H9 (cell line): ENCODE data around the gene WNT8A. TPM values are rescaled to one million over a fixed set of nuclear protein-coding genes. Genes with fewer than 3 reads are reported as not detected.

ENCODE experiments used
- DNase-seq: peaks from one replicate; pipeline ENCODE4 v3.0.0-alpha.2; 2017
- H2AFZ ChIP-seq: one replicate; pipeline ENCODE4 v1.6.1; 2013; ENCODE audit warnings: mild to moderate bottlenecking, low read length, control low read depth, moderate library complexity
- H2AK5ac ChIP-seq: 2 replicates; pipeline ENCODE4 v1.6.1; 2013; ENCODE audit warnings: low read length, control low read depth, mixed read lengths; ENCODE audit not compliant: insufficient read length
- H2BK120ac ChIP-seq: one replicate; pipeline ENCODE4 v1.6.1; 2013; ENCODE audit warnings: low read depth, mild to moderate bottlenecking, low read length, control low read depth, inconsistent platforms; ENCODE audit not compliant: poor library complexity, severe bottlenecking
- H2BK12ac ChIP-seq: 2 replicates; pipeline ENCODE4 v1.6.1; 2013; ENCODE audit warnings: low read length, control low read depth, mixed read lengths, low read depth; ENCODE audit not compliant: insufficient read length
- H2BK15ac ChIP-seq: 2 replicates; pipeline ENCODE4 v1.6.1; 2013; ENCODE audit warnings: low read depth, low read length, control low read depth
- H2BK20ac ChIP-seq: one replicate; pipeline ENCODE4 v1.6.1; 2013; ENCODE audit warnings: low read depth, mild to moderate bottlenecking, low read length, control low read depth, inconsistent platforms; ENCODE audit not compliant: poor library complexity, severe bottlenecking
- H2BK5ac ChIP-seq: 2 replicates; pipeline ENCODE4 v1.6.1; 2013; ENCODE audit warnings: low read length, control low read depth, mixed read lengths; ENCODE audit not compliant: insufficient read length
- H3K14ac ChIP-seq: 2 replicates; pipeline ENCODE4 v1.6.1; 2013; ENCODE audit warnings: low read length, control low read depth; ENCODE audit not compliant: insufficient read depth
- H3K18ac ChIP-seq: 2 replicates; pipeline ENCODE4 v1.6.1; 2013; ENCODE audit warnings: low read depth, mild to moderate bottlenecking, mixed read lengths, low read length, control low read depth; ENCODE audit not compliant: insufficient read length
- H3K23ac ChIP-seq: 2 replicates; pipeline ENCODE4 v1.6.1; 2013; ENCODE audit warnings: low read length, control low read depth, mixed read lengths, low read depth; ENCODE audit not compliant: insufficient read length
- H3K23me2 ChIP-seq: 2 replicates; pipeline ENCODE4 v1.6.1; 2013; ENCODE audit warnings: low read depth, mild to moderate bottlenecking, mixed read lengths, low read length, control low read depth; ENCODE audit not compliant: insufficient read length, poor library complexity, severe bottlenecking
- H3K27ac ChIP-seq: 2 replicates; pipeline ENCODE4 v1.5.1; 2013; ENCODE audit warnings: low read length, control low read depth, mixed read lengths, low read depth; ENCODE audit not compliant: insufficient read length
- H3K27me3 ChIP-seq: 2 replicates; pipeline ENCODE4 v1.6.1; 2013; ENCODE audit warnings: low read length, control low read depth, inconsistent platforms; ENCODE audit not compliant: insufficient read depth
- H3K4ac ChIP-seq: 2 replicates; pipeline ENCODE4 v1.6.1; 2013; ENCODE audit warnings: low read depth, mild to moderate bottlenecking, control low read depth, inconsistent platforms, low read length, moderate library complexity
- H3K4me1 ChIP-seq: 2 replicates; pipeline ENCODE4 v1.6.1; 2013; ENCODE audit warnings: low read length, control low read depth, inconsistent platforms; ENCODE audit not compliant: insufficient read depth
- H3K4me2 ChIP-seq: 2 replicates; pipeline ENCODE4 v1.6.1; 2013; ENCODE audit warnings: low read length, control low read depth, mixed read lengths; ENCODE audit not compliant: insufficient read length, insufficient read depth
- H3K56ac ChIP-seq: 2 replicates; pipeline ENCODE4 v1.6.1; 2013; ENCODE audit warnings: low read depth, mild to moderate bottlenecking, mixed read lengths, low read length, control low read depth; ENCODE audit not compliant: insufficient read length
- H3K79me1 ChIP-seq: 2 replicates; pipeline ENCODE4 v1.6.1; 2013; ENCODE audit warnings: low read depth, mild to moderate bottlenecking, moderate library complexity, low read length, control low read depth, inconsistent platforms; ENCODE audit not compliant: insufficient read depth, poor library complexity, severe bottlenecking
- H3K79me2 ChIP-seq: 2 replicates; pipeline ENCODE4 v1.6.1; 2013; ENCODE audit warnings: low read length, control low read depth, inconsistent platforms; ENCODE audit not compliant: insufficient read depth
- H3K9ac ChIP-seq: 2 replicates; pipeline ENCODE4 v1.6.1; 2013; ENCODE audit warnings: low read length, control low read depth, mixed read lengths; ENCODE audit not compliant: insufficient read length; ENCODE audit errors: extremely low read depth
- H3K9me3 ChIP-seq: one replicate; pipeline ENCODE4 v1.6.1; 2013; ENCODE audit warnings: low read depth, low read length, inconsistent platforms; ENCODE audit not compliant: control insufficient read depth
- H3T11ph ChIP-seq: one replicate; pipeline ENCODE4 v1.6.1; 2013; ENCODE audit warnings: mild to moderate bottlenecking, low read length, control low read depth, inconsistent platforms
- H4K20me1 ChIP-seq: one replicate; pipeline ENCODE4 v1.6.1; 2013; ENCODE audit not compliant: control insufficient read depth, insufficient read length, insufficient read depth
- H4K5ac ChIP-seq: 2 replicates; pipeline ENCODE4 v1.6.1; 2013; ENCODE audit warnings: low read depth, mild to moderate bottlenecking, mixed read lengths, low read length, control low read depth; ENCODE audit not compliant: insufficient read length
- H4K8ac ChIP-seq: replicated peaks from 2 replicates; pipeline ENCODE4 v1.6.1; 2013; ENCODE audit warnings: low read length, control low read depth, mixed read lengths, low read depth; ENCODE audit not compliant: insufficient read length
- H4K91ac ChIP-seq: 2 replicates; pipeline ENCODE4 v1.6.1; 2013; ENCODE audit warnings: low read depth, mild to moderate bottlenecking, moderate library complexity, mixed read lengths, low read length, control low read depth; ENCODE audit not compliant: insufficient read length
- H3K27ac Mint-ChIP-seq, 3 experiments: 2 replicates in 2 of 3; 3 replicates in 1 of 3; pipeline ENCODE4 v1.8.0; 2020 to 2021; ENCODE audit warnings: mixed read lengths in 3 of 3, mild to moderate bottlenecking in 1 of 3, moderate library complexity in 1 of 3
- H3K27me3 Mint-ChIP-seq: 2 replicates; pipeline ENCODE4 v1.8.0; 2021; ENCODE audit warnings: low read depth, mild to moderate bottlenecking, moderate library complexity, mixed read lengths
- H3K36me3 Mint-ChIP-seq, 3 experiments: 2 replicates in 2 of 3; 3 replicates in 1 of 3; pipeline ENCODE4 v1.8.0; 2020 to 2021; ENCODE audit warnings: low read depth in 3 of 3, mixed read lengths in 3 of 3; ENCODE audit not compliant: insufficient read depth in 1 of 3
- H3K4me1 Mint-ChIP-seq, 2 experiments: 2 replicates each; pipeline ENCODE4 v1.8.0; 2020; ENCODE audit warnings: mixed read lengths in 2 of 2
- H3K4me3 Mint-ChIP-seq, 2 experiments: 2 replicates in 1 of 2; 3 replicates in 1 of 2; pipeline ENCODE4 v1.8.0; 2020 to 2021; ENCODE audit warnings: mild to moderate bottlenecking in 2 of 2, mixed read lengths in 2 of 2, moderate library complexity in 1 of 2
- H3K9me3 Mint-ChIP-seq, 2 experiments: 2 replicates in 1 of 2; 3 replicates in 1 of 2; pipeline ENCODE4 v1.8.0; 2020; ENCODE audit warnings: mild to moderate bottlenecking in 2 of 2, mixed read lengths in 2 of 2, moderate library complexity in 1 of 2
- CTCF ChIP-seq: fragments of 200-600 bp; sonication (generic); conservative IDR thresholded peaks from 3 replicates; pipeline ENCODE4 v1.8.0; 2021; ENCODE audit warnings: antibody characterized with exemption, mild to moderate bottlenecking
- WGBS: extraction: QIAGEN DNeasy Blood & Tissue Kit; methylation state at CpG from one replicate; pipeline ENCODE4 v1.1.7; 2013; ENCODE audit warnings: missing lambda C conversion rate, low lambda C conversion rate, mixed read lengths; ENCODE audit not compliant: insufficient read length; ENCODE audit errors: extremely low coverage; 5-methylcytosine and 5-hydroxymethylcytosine counted together
- total RNA-seq: library from RNA; stranded (reverse); gene quantifications from 2 replicates; pipeline ENCODE4 v1.2.1, GENCODE V29; 2021

Gene WNT8A
- total RNA-seq, 1 experiment from 2014 or later: 0.33 TPM

GRCh38 chr5:138053554-138053953 is 30.3 kb upstream of the WNT8A start:
- Histone ChIP-seq H3K9me3 (no peaks in the 10 kb centered on the region), H3K79me2 (no peaks in the 10 kb centered on the region)
- WGBS: no CpG with 5 or more reads among the region's 3 CpGs

More at GRCh38 chr5:138053554-138053953, 30.3 kb upstream of the WNT8A start:
- Histone ChIP-seq H3K56ac (no peak overlapping the region), H2BK15ac (no peak overlapping the region), H2BK12ac (no peak overlapping the region), H2BK5ac (no peak overlapping the region), H2AK5ac (no peak overlapping the region), H3K18ac (no peak overlapping the region), H3K4ac (no peak overlapping the region), H2AFZ (no peak overlapping the region), H3T11ph (no peak overlapping the region), H3K4me1 (no peaks in the 10 kb centered on the region), H4K8ac (no peak overlapping the region), H4K5ac (no peak overlapping the region), H2BK20ac (no peak overlapping the region), H2BK120ac (no peak overlapping the region), H4K20me1 (no peaks in the 10 kb centered on the region), H3K23ac (no peak overlapping the region), H3K27me3 (no peaks in the 10 kb centered on the region), H4K91ac (no peak overlapping the region), H3K27ac (no peak overlapping the region), H3K14ac (no peak overlapping the region), H3K23me2 (no peaks in the 10 kb centered on the region), H3K9ac (no peak overlapping the region), H3K4me2 (no peak overlapping the region), H3K79me1 (no peaks in the 10 kb centered on the region)
- H3K27ac Mint-ChIP-seq: no peak overlapping the region
- no peak for DNase-seq
- peaks cover 6 to 14% of the 10 kb centered on the region in 2 experiments; a peak in 3 of 4 replicates for H3K4me1 Mint-ChIP-seq
- no peak for TF ChIP-seq CTCF
- peaks cover 4% of the 10 kb centered on the region; the same call in 1 of the 2 replicates for H3K27me3 Mint-ChIP-seq
- H3K36me3 Mint-ChIP-seq: no peaks in the 10 kb centered on the region
- H3K9me3 Mint-ChIP-seq: no peaks in the 10 kb centered on the region
- no peak overlapping the region for H3K4me3 Mint-ChIP-seq
